Measurements from ENCODE around the gene AGAP1. TPM values are rescaled to one million over a fixed set of nuclear protein-coding genes. Genes with fewer than 3 reads are reported as not detected.

The AGAP1 gene
- total RNA-seq, 1 donor from 2014 or later, result 33.4 TPM

DNA sequence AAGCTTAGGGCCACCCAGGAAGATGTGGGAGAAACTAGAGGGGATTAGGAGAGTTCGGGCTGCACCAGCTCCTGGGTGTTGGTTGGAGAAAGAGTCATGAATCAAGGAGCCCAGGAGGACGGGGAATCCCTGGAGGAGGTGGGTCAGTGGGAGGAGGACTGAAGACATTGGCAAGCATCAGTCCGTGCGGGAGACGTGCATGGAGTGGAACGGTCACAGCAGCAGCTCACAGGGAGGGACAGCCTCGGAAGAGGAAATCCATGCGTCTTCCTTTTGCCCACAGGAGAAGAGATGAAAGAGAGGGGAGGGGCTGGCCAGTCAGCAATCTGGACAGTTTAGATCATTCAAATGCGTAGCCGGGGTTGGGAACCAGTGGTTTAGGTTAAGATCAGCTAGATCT, 495.7 kb downstream of the AGAP1 start:
- ATAC-seq, result no peak
- Histone ChIP-seq H3K27ac (no peak overlapping the region), H3K4me1 (no peaks in the 10 kb centered on the region), H3K4me3 (no peak overlapping the region), H3K9me3 (no peaks in the 10 kb centered on the region), H3K36me3 (no peaks in the 10 kb centered on the region), H3K27me3 (no peaks in the 10 kb centered on the region)
- no peak for DNase-seq
- TF ChIP-seq, protein P1, sequence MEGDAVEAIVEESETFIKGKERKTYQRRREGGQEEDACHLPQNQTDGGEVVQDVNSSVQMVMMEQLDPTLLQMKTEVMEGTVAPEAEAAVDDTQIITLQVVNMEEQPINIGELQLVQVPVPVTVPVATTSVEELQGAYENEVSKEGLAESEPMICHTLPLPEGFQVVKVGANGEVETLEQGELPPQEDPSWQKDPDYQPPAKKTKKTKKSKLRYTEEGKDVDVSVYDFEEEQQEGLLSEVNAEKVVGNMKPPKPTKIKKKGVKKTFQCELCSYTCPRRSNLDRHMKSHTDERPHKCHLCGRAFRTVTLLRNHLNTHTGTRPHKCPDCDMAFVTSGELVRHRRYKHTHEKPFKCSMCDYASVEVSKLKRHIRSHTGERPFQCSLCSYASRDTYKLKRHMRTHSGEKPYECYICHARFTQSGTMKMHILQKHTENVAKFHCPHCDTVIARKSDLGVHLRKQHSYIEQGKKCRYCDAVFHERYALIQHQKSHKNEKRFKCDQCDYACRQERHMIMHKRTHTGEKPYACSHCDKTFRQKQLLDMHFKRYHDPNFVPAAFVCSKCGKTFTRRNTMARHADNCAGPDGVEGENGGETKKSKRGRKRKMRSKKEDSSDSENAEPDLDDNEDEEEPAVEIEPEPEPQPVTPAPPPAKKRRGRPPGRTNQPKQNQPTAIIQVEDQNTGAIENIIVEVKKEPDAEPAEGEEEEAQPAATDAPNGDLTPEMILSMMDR (IDR thresholded peaks at IDR 0.05), result no peak
- intact Hi-C loops (cut with DNase I), result no loop called here

DNA sequence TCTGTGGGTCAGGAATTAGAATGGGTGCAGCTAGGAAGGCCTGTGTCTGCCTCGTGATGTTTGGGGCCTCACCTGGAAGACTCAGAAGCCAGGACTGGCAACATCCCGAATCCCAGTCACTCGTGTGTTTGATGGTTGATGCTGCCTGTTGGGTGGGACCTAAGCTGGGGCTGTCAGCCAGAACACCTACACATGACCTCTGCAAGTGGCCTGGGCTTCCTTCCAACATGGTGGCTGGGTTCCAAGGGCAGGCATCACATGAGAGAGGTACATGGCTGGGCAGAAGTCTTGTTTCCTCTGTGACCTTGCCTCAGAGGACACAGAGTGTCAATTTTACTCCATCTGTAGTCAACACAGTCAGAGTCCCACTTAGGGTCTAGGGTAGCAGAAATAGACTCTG, 496.5 kb downstream of the AGAP1 start:
- H3K27me3 ChIP-seq, result no peaks in the 10 kb centered on the region
- DNase-seq, result no peak

DNA sequence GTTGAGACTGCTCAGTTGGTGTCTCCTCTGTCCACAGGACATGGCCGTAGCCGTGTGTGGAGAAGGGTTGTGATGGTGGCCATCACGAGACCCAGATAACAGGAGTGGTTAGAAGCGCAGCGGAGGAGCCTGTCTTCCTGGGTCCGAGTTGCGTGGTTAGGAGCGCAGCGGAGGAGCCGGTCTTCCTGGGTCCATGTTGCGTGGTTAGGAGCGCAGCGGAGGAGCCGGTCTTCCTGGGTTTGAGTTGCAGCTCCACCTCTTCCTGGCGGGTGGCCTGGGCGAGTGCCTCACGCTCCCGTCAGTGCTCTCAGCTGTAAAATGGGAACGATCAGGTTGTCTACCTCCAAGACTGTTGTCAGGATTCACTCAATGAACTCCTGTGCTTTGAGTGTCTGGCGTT, 498.2 kb downstream of the AGAP1 start:
- TF ChIP-seq, protein P1 (IDR thresholded peaks at IDR 0.05), result no peak
- DNase-seq (no peak), ATAC-seq (no peak)
- Histone ChIP-seq H3K4me1 (no peaks in the 10 kb centered on the region), H3K27ac (no peak overlapping the region), H3K9me3 (no peaks in the 10 kb centered on the region), H3K27me3 (no peaks in the 10 kb centered on the region), H3K4me3 (no peak overlapping the region), H3K36me3 (no peaks in the 10 kb centered on the region)
- intact Hi-C loops (cut with DNase I), result no loop called here

More for the DNA sequence above, 496.5 kb downstream of the AGAP1 start:
- Histone ChIP-seq H3K36me3 (no peaks in the 10 kb centered on the region), H3K4me1 (no peaks in the 10 kb centered on the region), H3K9me3 (no peaks in the 10 kb centered on the region), H3K27ac (no peak overlapping the region), H3K4me3 (no peak overlapping the region)
- ATAC-seq, result peak; percentile 52
- intact Hi-C loops (cut with DNase I), result no loop called here
- TF ChIP-seq, protein P1 (IDR thresholded peaks at IDR 0.05), result no peak

DNA sequence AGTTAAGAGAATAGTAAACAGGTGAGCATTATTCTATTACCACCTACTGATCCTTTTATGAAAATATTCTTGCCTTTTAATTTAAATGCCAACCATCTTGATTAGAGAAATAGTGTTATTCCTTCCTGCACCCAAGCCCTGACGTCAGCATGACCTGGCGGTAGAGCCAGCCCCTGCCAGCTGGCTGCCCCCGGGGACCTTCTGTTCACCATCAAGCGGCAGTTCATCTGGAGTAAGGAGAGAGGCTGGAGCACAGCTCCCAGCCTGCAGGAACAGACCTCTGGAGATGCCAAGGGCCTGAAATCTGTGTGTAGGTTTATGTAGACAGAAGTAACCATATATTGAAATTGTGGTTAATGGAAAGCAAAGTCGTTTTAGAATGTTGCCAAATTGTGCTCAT, 502.6 kb downstream of the AGAP1 start:
- H3K4me1 ChIP-seq, result no peaks in the 10 kb centered on the region
- H3K27me3 ChIP-seq, result no peaks in the 10 kb centered on the region
- no peak overlapping the region for H3K27ac ChIP-seq
- TF ChIP-seq, protein P1 (IDR thresholded peaks at IDR 0.05), result no peak
- H3K4me3 ChIP-seq, result no peak overlapping the region
- no peaks in the 10 kb centered on the region for H3K36me3 ChIP-seq
- H3K9me3 ChIP-seq, result no peaks in the 10 kb centered on the region
- no peak for ATAC-seq
- no peak for DNase-seq
- intact Hi-C loops (cut with DNase I), result no loop called here

DNA sequence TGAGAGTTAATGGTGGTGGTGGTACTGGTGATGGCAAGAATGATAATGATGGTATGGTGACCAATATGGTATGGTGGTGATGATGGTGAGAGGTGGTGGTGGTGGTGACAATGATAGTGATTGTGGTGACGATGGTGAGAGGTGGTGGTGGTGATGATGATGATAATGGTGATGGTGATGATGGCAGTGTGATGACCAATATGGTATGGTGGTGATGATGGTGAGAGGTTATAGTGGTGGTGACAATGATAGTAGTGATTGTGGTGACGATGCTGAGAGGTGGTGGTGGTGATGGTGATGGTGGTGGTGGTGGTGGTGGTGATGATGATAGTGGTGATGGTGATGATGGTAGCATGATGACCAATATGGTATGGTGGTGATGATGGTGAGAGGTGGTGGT, 505.2 kb downstream of the AGAP1 start:
- intact Hi-C loops (cut with DNase I), result no loop called here
- Histone ChIP-seq H3K9me3 (no peaks in the 10 kb centered on the region), H3K27ac (no peak overlapping the region), H3K36me3 (no peaks in the 10 kb centered on the region), H3K4me1 (no peaks in the 10 kb centered on the region), H3K4me3 (no peak overlapping the region), H3K27me3 (no peaks in the 10 kb centered on the region)
- ATAC-seq (no peak), DNase-seq (no peak)
- TF ChIP-seq, protein P1 (IDR thresholded peaks at IDR 0.05), result no peak

DNA sequence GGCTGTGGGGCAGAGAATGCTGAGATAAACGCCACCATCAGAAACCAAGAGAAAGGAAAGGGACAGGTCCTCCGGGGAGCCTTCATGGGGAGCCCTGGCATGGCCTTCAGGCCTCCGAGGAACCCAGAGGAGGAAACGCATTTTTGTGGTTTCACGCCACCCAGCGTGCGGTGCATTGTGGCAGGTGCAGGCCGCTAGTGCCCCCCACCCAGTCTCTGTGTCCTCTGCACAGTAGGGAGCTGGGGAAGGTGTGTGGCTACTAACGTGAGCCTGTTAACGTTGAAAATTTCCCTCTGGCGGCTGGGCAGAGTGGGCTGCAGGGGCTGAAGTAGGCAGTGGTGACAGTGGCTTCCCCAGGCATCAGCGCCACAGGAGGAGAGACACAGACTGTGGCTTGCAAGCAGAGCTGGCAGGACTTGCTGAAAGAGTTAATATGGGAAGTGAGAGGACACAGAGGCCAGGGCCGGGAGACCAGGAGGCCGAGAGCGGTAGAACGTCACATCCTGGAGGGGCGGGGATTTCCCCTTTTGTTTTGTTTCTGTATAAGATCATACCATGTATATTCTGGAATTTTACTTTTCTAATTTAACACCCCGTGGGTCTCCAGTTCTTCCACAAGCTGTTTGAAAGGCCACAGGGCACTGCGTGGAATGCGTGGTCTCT, 507.5 kb downstream of the AGAP1 start:
- no peak for ATAC-seq
- intact Hi-C loops (cut with DNase I), result no loop called here

More for the DNA sequence above, 507.5 kb downstream of the AGAP1 start:
- Histone ChIP-seq H3K4me3 (no peak overlapping the region), H3K36me3 (no peaks in the 10 kb centered on the region), H3K9me3 (no peaks in the 10 kb centered on the region), H3K27ac (no peak overlapping the region), H3K27me3 (no peaks in the 10 kb centered on the region), H3K4me1 (no peaks in the 10 kb centered on the region)
- TF ChIP-seq, protein P1 (IDR thresholded peaks at IDR 0.05), result no peak
- DNase-seq, result no peak
